NCI-H69 (cell line): ENCODE data around the gene YTHDF2.
"Not testable (repeated sequence)": the region's sequence is repeated elsewhere in the genome, so short reads cannot be mapped to it uniquely, and the experiment has no call there.

Source experiments
- DNase-seq: peaks from one replicate; lab custom pipeline; 2025; lab: John Stamatoyannopoulos, UW

Gene YTHDF2

DNA sequence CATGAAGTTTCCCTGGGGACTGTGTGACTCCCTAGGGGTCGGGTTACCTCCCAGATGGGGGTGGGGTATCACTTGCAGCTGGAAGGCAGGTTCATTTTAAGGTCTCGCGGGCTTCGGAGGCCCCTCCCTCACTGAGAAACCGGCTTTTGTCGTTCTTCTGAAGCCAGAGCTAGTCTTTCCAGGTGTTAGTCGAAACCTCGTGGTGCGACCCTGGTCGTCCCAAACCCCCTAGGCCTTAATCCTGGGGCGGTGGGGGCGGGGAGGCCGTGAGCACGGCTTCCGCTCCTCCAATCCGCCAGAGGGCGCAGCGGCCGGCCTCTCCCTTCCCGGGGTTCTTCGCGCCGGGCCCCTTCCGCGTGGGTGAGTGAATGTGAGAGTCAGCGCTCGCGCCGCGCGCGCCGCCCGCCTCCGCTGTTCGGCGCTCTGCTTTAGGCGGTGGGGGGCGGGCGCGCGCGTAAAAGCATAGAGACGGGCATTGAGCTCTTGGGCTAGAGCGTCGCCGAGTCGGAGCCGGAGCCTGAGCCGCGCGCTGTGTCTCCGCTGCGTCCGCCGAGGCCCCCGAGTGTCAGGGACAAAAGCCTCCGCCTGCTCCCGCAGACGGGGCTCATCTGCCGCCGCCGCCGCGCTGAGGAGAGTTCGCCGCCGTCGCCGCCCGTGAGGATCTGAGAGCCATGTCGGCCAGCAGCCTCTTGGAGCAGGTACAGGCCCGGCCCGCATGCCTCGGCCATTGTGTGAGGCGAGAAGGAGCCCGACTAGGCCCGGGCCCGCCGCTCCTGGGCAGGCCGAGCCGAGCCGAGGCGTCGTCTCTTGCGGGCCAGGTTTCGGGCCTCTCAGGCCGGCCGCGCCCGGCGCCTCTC lies at the start of gene YTHDF2:
Gene YTHDF2, plus strand, starts transcription at position 491 of the 857 bp plus-strand sequence. Its CDS starts 181 bp downstream, at position 672.
- peak; percentile 97 for DNase-seq

DNA sequence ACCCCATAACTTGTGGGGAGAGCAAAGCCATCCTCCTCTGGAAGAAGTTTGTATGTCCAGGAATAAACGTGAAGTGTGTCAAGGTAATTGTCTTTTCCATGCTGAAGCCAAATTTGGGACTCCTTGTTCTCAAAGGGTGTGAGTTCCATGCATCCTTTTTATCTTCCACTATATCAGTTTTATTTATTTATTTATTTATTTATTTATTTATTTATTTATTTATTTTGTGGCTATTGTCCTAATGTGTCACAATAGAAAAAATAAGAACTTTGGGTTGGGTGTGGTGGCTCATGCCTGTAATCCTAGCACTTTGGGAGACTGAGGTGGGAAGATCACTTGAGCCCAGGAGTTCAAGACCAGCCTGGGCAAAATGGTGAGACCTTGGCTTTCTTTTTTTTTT lies 45.1 kb upstream of the YTHDF2 start:
- DNase-seq = not testable (repeated sequence)

DNA sequence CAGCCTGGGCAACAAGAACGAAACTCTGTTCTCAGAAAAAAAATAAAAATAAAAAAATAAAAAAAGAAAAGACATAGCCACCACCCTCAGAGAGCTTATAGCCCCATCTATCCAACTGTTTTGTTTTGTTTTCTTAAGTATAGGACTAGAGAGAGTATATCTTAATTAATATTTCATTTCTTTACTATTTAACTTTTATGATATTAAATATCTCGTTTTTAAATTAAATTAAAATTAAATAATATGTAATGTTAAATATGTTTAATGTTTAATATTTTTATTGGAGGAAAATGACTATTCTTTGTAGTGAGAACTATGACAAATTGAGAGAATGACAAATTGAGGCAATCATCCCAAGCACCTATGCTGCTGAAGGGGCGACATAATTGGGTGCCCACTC lies 33.1 kb upstream of the YTHDF2 start:
- no peak for DNase-seq

DNA sequence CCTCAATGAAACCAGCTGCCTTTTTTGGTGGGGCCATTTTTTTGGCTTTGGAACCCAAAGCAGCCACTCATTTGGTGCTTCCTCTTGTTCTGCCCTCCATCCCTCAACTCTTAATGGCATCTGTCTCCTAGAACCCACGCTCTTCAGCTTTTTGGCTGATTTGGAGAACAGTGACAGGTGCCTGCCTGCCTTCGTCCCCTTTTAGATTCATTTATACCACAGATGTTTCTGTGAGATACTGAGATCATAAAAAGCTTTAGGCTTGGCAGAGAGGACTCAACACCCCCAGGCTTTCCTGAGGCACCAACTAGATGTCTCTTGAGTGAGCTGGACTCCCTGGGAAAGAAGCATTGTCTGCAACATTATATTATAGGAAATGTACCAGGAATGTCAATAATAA lies 20.4 kb upstream of the YTHDF2 start:
- DNase-seq = no peak

DNA sequence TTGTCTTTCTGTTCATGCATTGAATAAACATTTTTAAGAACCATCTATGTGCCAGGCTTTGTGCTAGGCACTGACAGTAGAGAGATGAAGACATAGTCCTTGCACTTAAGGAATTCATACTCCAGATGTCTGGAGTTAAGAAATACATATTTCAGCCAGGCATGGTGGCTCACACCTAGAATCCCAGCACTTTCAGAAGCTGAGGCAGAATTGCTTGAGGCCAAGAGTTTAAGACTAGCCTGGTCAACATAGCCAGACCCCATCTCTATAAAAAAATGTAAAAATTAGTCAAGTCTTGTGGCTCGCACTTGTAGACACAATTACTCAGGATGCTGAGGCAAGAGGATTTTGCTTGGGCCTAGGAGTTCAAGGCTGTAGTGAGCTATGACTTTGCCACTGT lies 18.6 kb upstream of the YTHDF2 start:
- DNase-seq = no peak

DNA sequence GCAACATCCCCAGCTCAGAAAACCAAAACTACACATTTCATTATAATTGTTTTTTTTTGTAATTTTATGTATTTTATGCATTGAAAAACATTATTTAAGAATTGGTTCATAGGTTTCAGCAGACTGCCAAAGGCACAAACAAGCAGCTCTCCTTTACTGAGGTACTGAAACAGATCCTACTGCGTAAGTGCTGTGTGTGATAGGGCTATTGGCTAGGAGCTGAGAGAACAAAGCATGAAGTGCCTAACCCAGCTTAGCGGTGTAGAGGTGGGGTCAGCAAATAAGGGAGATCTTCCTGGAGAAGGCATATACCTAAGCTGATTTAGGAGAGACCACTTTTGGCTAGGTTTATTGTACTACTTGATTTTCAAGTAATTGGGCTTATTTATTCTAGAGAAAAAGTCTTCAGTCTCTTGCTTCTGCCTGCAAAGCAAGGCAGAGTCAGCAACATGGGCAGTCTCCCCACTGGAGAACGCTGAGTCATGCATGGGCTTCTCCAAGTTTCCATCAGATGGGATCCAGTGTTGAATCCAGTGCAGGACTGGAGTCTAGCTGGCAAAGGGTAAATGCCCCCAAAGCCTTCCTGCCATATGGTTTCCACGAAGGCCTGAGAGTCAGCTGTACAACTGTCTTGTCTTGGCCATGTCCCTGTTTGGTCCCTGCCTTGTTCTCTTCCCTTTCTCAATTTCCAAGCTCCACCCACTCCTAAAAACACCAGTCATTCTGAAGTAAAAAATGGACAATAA lies 18.0 kb upstream of the YTHDF2 start:
- DNase-seq = no peak

DNA sequence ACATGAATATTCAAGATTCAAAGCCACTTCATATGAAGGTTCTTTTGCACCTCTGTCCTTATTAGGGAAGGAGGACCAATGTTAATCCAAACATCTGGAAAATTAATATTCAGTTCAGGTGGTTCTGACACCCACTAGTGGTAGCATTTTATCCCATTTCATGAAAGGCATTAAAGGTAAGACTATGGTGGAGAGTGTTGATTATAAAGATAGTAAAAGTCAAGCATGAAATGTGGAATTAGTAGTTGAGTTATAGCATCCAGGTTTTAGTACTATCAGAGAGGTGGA lies 17.5 kb upstream of the YTHDF2 start:
- no peak for DNase-seq

DNA sequence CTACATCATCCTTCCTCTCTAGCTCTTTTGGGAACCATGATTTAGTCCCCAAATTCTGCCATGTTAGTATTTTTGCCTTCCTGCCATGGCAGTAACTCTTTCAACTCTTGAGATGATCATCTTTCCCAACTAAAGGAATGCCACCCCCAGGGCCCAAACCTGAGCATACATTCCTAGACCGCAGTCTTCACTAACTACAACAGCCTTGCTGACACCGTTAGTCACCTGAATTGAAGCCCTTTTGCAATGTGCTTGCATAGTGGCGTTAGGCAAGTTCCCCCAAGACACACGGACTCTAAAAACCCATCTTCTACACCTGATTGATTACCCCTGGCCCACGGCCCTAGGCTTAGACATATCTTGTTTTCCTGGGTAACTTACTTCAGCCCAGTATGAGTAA lies 16.4 kb upstream of the YTHDF2 start:
- DNase-seq = no peak

DNA sequence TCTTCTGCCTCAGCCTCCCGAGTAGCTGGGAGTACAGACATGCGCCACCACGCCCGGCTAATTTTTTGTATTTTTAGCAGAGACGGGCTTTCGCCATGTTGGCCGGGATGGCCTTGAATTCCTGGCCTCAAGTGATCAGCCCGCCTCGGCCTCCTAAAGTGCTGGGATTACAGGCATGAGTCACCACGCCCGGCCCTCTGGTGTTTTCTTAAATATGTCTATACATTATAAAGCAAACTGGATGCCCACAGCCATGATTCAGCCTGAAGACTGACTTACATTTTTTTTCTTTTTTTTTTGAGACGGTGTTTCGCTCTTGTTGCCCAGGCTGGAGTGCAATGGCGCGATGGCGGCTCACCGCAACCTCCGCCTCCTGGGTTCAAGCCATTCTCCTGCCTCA lies 14.8 kb upstream of the YTHDF2 start:
- DNase-seq = not testable (repeated sequence)

DNA sequence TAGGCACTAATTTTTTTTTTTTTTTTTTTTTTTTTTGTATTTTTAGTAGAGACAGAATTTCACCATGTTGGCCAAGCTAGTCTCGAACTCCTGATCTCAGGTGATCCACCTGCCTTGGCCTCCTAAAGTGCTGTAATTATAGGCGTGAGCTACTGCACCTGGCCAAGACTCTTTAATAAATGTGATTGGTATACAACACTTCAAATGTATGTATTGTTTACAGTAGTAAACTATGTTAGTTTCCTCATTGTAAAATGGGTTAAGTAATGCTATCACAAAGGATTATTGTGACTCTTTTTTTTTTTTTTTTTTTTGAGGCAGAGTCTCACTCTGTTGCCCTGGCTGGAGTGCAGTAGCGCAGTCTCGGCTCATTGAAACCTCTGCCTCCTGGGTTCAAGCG lies 11.4 kb upstream of the YTHDF2 start:
- peak; percentile 9 for DNase-seq

DNA sequence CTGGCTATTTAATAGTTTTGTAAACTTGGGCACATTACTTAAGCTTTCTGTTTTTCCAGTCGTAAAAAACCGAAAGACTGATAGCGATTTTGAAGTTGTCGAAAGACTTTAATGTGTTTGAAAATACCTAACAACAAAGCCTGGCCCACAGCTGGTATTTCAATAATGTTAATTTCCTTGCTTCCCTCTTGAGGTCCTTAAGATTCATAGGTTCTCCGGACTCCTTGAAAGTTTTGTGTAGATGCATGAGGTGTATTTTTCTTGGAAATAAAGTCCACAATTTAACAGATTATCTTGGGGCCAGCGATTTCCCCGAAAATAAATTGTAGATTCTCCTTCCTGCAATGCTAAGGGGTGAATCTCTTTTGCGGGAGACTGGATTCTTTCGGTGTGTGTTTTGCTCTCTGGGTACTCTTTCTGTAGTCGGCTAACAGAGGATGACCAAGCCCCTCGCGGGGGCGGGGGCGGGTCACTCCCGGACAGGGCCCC lies 735 bp upstream of the YTHDF2 start:
- DNase-seq = no peak

DNA sequence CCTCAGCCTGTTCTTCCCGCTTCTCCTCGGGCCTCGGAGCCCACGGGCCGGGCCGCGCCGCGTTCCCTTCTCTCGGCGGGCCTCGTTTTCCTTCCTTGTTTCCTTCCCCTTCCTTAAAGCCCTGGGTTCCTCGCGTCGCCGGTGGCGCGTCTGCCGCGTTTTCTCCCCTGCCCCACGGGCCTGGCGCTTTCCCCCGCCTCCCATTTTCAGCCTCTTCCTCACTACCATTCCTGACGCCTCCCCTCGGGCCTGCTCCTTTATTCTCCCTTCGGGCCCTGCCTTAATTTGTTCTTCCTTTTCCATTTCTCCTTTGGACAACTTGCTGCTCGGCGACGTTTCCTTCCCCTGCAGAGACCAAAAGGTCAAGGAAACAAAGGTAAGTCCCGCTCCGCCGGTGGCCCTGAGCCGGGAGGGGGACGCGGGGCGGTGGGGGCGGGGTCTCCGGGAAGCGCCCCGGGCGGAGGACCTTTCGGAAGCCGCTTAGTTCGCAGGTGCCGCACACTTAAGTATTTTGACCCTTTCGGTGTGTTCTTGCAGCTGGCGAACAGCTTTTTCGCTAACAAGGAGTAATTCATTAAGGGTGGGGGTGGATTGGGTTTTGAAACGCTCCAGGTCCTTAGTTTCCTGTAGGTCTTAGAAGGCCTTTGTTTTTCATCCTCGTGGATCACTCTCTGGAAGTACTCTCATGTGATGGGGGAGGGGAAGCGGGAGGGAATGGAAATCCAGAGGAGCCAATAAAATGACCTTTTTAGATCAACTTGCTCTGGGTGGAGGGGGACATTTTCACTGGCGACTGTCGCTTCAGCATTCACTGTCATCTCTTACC lies 780 bp downstream of the YTHDF2 start:
- DNase-seq = peak; percentile 78

DNA sequence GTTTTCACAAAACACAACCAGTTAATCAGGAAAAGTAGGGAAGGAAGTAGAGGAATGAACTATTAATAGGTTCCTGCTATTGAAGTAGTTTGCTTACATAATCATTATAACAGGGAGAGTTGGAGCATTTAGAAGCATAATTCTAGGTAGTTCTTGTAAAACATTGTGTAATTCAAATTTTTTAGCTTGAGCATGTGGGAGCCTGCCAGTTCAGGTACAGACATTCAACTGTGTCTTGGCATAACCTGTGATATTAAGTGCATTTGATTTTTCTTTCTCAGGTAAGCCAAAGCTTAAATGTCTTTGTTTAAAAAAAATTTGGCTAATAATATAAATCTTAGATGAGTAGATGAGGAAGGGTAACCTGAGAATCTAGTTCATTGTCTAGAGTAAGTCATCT lies 3.4 kb downstream of the YTHDF2 start:
- no peak for DNase-seq

DNA sequence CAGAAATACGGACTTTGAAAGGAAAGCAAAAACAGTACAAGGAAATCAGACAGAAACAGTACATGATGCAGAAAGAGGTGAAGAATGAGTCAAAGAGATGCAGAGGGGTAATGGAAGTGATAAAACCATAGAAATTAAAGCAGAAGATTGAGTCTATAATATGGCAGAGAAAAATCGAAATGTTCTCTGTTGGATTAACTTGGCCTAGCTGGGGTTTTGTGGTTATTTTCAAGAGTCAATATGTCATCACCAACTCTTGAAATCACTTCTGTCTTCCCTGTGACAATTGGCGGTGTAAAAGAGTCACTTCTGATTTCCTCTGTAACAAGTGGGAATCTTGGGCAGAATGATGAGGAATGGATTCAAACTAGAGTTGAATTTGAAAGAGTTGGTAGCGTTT lies 7.4 kb downstream of the YTHDF2 start:
- DNase-seq = no peak

DNA sequence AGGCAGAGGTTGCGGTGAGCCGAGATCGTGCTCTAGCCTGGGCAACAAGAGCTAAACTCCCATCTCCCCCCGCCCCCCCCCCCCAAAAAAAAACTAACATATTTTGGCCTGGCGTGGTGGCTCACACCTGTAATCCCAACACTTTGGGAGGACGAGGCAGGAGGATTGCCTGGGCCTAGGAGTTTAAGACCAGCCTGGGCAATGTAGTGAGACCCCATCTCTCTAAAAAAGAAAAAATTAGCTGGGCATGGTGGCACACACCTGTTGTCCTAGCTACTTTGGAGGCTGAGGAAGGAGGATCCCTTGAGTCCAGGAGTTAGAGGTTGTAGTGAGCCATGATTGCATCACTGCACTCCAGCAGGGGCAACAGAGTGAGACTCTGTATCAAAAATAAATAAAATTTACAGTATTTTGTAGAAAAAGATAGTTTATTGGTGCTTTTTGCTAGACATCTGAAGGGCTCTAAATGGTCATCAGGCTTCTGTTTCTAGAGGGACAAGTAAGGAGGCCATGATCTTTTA lies 9.0 kb downstream of the YTHDF2 start:
- DNase-seq = no peak

DNA sequence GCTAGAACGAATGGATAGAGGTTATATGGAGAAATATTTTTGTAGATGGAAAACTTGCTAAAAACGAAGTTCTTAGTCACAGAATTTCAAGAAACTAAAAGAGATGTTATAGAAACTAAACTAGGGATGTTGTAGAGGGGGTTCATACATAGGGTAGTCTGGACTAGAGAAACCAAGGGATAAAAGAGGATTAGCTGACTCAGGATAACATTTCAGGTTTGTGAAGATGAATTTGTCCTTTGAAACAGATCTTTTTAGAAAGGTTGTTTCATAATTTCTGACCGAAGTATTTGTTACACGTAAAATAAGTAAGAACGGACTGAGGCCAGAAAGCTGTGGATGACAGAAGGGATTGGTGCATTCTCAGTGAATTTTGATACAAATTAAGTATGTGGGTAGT lies 13.6 kb downstream of the YTHDF2 start:
- no peak for DNase-seq

DNA sequence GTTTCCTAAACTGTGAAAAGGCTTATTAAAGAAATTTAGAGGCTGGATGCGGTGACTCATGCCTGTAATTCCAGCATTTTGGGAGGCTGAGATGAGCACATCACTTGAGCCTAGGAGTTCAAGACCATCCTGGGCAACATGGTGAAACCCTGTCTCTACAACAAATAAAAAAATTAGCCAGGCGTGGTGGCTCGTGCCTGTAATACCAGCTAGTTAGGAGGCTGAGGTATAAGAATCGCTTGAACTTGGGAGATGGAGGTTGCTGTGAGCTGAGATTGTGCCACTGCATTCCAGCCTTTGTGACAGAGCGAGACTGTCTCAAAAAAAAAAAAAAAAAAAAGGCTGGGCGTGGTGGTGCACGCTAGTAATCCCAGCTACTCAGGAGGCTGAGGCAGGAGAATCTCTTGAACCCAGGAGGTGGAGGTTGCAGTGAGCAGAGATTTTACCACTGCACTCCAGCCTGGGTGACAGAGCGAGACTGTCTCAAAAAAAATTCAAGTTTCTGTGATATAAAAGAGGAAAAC lies 14.1 kb downstream of the YTHDF2 start:
- not testable (repeated sequence) for DNase-seq

DNA sequence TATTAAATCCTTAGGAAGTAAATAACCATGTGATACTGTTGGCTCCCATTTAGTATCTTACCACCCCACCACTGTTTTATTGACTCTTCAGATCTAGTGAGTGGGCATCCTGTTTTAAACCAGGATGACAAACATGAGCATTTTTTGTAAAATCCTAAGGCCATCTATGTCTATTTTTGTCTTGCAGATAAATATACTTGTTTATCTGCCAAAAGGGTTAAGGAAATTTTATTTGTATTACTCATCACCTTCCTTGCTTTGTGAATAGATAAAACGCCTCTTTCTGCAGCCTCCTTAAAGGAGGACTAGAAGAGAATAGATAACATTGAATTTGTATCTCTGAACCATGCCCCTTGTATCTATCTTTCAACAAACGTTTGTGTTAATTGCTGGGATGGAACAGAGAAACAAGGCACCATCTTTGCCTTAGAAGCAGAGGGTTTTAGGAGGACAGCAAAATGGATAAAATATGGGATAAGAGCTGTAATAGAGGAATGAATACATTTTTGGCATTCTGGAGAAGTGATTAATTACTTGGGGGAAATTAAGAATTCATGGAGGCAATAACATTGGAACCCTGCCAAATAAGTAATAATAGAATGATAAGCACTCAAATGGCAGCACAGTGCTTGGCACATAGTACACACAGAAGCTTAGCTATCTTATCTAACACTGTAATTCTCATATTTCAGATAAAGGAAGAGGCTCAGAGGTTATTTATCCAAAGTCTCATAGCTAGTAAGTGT lies 14.7 kb downstream of the YTHDF2 start:
- no peak for DNase-seq

DNA sequence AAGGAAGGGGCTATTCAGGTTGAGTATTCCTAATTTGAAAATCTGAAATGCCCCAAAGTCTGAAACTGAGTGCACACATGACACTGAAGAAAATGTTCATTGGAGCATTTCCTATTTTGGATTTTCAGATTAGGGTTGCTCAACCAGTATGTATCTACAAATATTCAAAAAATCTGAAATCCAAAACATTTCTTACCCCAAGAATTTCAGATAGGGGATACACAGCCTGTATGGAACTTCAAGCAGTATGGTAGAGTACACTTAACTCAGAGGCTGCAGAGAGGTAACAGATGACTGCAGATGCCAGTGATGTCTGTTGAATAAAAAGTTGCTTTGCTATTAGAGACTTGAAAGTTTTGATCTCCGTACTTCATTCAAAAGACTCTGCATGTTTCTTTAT lies 19.0 kb downstream of the YTHDF2 start:
- DNase-seq = no peak

DNA sequence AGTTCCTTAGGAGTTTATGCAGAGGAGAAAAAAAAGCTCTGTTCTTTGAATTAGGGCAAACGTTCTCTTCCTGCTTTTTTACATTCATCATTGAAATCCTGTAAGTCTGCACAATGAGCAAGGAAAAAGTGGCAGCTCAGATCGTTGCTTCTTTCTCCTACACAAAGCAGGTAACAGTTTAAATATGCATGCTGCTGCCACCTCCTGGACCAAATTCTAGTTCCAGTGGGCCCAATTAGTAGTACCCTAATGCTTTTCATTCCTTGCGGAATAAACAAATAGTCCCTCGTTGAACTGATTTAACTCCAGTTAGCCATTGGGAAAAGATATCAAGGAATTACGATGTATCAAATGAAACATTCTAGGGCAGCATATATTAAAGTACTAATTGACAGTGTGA lies 20.1 kb downstream of the YTHDF2 start:
- DNase-seq = no peak

DNA sequence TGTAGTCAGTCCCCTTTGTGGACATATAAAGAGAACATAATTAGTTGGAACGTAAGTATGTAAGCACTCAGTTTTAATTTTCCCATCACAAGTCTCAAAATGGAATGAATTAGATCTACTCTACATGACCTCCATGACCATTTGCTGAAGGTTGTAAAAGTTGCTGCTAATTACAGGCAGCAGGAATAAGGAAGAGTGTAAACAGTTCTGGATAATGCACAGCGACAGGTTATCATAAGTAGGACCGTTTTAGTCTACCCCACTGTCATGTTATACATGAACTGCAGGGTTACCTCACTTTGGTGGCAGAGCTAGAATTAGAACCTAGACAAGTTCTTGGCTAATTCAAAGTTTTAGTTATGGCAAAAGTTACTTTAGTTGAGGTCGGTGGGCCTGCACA lies 21.7 kb downstream of the YTHDF2 start:
- DNase-seq = no peak
